HG03520 (cell line): ENCODE data around the gene DHRS2.

Experiments used
- ATAC-seq: cut with Tn5 transposase; IDR thresholded peaks from one replicate; pipeline ENCODE4 v1.9.1; 2021; ENCODE audit warnings: mild to moderate bottlenecking, moderate library complexity; ENCODE audit not compliant: unreplicated experiment

The DHRS2 gene

DNA sequence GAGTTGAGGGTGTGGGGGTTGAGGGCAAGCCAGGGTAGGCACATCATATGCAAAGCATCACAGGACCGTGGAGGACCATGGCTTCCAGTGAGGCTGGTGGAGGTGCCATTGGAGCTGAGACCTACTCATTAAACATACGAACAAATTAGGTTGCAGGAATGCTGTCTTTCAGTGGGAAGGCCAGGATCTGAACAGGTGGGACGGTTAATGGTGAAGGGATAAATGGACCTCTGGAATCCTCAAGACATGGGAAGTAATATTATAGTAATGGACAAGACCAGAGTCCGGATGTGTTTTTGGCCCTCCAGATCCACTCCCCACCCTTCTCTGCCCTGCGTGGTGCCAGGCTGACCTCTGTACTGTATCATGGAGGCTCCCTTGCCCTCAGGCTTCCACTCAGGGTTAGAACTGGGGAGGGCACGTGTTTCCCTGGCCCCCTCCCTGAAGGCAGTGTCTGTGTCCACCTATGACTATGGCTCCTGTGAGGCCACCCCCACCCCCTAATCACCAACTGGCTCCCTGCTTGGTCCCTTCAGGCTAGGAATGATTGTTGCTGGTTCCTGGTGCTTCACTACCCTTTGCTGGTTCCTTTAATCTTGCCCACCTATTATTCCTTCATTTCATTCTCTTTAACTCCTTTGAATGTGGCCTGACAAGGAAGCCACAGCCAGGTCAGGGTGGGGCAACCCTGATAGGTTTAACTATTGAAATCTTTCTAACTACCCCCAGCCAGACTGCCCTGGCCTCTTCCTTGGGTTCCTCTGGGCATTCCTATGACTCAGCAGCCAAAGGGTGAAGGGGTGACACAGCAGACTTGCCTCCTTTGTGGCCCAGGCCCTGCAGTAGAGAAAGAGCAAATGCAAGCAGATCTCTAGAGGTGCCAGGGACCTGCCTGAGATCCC lies 10.7 kb downstream of the DHRS2 start:
- ATAC-seq = no peak

DNA sequence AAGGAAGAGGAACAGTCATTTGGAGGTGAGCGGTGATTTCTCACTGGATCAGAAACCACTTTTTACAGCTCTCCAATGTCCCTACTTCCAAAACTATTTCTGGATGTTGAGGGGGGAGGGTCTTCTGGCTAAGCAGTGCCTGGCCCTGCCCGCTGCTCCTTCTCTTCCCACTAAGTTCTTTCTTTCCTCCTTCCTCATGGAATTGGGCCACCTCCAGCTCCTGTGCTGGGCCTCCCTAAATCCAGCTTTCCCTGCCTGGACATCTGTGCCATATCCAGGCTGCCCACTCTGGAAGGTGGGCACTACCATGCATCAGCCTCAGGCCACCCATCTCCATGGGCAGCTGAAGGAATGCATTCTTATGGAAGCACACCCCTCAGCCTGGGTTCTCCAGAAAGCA lies 11.5 kb downstream of the DHRS2 start:
- ATAC-seq = no peak

DNA sequence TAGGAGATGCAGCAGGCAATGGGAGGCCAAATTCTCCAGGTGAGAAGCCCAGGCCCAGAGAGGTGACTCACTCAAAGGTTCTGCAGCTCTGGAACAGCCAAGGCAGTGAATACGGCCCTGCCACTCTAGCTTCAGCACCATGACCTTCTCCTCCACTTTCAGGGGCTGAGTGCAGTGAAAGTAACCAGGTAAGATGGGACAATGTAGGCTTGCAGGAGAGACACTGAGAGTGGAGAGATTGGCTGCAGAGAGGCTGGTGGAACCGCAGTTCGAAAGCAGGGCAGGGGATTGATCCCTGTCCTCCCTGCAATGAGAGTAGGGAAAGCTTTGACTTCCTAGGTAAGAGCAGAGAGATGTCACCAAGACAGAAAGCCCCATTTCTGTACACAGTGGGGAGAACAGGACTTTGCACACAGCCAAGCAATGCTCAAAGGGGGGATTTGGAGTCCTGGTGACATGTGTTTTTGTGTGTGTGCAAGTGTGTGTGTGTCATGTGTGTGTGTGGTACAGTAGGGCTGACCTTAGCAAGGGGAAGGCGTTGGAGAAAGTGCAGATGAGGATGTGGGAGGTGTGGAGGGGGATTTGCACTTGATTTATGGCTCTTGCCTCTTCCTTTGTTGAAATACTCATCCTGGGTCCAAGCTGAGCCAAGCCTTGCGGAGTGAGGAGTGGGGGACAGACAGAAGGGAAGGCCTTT lies 12.7 kb downstream of the DHRS2 start:
- no peak for ATAC-seq

DNA sequence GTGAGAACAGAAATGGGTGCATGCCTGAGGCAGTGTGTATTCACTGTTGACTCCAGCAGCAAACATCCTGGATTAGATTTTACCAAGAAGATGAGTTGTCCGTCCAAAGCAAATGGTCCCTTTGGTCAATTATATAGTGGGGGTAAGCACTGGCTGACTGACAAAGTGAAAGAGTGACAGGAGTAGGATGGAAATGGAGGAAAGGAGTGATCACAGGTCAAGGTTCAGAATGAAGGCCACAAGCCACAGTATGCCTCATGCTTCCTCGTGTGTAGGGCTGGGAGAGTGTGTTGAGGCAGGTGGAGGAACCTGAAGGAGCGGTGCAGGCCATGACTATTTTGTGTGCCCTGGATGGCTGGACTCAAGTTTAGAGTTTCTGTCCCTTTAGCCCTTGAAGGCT lies 14.3 kb downstream of the DHRS2 start:
- no peak for ATAC-seq

DNA sequence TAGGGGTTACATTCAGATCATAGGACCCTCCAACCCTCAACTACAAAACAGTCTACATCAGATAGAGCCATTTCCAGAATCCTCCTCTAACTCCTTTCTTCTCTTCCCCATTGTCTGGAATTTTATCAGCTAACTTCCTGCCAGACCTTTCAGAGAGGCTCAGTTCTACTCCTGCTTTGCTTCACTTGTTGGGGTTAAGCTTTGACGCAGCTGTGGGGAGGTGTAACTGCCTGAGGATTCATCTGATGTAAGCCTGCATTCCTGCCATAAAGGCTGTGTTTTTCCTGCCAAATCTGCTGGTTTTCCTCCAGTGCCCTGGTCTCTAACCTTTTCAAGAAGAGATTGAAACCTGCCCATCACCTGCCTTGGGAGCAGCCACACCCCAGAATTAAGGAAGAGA lies 16.9 kb downstream of the DHRS2 start:
- ATAC-seq = no peak

DNA sequence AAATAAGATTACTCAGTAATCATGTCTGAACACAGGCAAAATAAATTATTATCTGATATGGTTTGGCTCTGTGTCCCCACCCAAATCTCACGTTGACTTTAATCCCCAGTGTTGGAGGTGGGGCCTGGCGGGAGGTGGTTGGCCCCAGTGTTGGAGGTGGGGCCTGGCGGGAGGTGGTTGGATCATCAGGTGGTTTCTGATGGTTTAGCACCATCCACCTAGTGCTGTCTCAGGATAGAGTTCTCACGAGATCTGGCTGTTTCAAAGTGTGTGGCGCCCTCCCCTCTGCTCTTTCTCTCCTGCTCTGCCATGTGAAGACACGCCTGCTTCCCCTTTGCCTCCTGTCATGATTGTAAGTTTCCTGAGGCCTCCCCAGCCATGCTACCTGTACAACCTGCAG lies 18.1 kb downstream of the DHRS2 start:
- ATAC-seq = no peak

DNA sequence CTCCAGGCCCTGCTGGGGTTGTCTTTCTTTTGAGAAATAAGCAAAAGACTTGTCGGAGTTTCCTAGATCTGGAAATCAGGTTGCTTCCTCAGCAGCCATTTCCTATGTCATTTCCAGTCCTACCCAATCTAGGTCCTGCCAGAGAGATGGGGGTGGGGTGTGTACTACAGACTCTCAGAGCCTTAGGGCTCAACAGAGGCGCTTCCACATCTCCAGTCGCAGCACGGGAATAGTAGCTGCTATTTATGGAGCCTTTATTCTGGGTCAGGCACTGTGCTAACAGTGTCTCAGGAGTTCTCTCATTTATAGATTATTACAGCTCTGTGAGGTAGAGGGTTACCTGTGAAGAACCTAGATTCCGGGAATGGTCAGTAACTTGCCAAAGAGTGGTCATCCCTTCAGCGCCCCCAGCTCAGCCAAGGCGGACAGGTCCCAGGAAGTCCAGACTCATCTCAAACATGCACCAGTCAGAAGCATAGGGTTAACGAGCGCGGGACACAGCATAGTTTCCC lies 21.9 kb downstream of the DHRS2 start:
- no peak for ATAC-seq

DNA sequence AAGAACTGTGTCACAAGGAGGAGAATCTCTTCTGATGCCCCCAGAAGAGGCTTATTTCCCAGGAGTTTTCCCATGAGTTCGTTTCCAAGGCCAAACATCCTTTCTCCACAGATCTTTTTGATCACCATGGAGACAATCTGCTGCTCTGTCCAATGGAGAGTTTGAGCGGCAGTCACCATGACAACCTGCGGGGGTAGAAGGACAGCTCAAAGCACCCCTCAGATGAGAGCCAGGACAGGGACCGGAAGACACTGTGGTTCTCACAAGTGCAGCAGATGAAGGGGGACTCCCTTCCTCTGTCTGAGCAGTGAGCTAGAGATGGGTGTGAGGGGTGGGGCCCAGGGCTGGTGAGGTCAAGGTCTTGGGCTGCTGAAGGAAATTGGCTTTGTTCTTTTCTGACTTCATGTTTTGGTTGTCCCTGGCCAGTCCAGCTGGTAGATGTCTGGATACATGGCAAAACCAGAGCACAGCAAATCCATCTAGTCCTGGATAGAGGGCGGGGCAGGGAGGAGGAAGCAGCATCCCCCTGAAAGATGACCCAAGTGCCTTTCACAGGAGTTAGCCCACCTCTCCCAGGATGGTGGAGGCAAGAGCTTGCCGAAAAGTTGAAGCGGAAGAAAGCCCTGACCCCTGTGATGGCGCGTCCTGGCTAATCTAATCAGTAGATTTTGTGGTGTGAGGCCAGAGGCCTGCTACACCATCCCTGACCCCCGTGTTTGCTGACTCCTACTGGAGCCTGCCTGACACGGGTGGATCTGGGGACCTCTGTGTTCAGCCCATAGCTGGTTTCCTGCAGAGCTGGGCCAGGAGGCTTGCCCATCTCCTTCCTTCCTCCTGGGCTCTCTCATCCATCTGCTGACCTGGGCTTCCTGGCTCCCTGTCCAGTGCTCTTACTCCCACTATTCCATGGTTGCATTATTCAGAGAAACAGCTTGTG lies 24.4 kb downstream of the DHRS2 start:
- ATAC-seq = peak; percentile 64

DNA sequence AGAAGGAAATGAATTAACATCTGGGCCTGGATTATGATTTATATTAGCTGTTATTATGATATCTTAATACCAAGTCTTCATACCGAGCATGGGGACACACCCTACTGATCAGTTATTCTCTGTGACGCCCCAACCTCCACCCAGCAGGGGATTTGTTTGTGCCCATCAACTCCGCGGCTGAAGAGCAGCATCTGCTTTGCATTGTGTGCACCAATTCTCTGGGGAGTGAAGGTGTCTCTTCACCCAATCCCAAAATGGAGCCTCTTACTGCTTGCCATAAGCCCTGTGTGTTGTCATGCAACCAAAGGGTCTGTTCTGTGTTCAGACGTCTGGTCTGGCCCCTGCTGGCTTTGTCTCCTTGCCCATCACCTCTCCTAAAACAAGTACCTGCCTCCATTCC lies 25.4 kb downstream of the DHRS2 start:
- ATAC-seq = no peak

DNA sequence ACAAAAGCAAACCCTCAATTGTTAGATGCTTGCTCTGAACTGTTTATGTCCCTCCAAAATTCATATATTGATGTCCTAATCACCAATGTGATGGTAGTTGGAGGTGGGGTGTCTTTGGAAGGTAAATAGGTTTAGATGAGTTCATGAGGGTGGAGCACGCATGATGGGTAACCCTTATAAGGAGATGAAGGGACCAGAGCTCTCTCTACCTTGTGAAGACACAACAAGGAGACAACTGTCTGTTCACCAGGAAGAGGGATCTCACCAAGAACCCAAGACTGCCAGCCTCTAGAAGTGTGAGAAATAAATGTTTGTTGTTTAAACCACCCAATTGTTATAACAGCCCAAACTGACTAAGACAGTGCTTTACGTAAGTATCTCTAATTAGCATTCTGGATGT lies 27.0 kb downstream of the DHRS2 start:
- ATAC-seq = no peak

DNA sequence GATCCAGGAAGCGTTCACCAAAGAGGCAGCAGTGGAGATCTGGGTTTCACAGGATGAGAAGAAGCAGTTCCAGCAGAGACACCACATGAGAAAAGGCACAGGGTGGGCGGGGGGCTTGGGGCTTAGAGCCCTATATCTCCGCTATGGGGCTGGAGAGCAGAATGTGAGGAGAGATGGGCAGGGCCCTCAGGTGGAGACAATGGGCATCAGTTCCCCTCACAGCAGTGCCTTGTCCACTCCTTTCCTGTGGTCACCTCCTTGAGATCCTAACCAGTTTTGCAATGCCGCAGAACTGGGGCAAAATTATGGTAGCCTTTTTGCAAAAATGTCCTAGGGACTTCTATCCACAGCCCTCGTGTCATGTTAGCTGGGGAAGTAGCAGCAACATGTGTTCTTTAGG lies 27.5 kb downstream of the DHRS2 start:
- ATAC-seq = no peak

DNA sequence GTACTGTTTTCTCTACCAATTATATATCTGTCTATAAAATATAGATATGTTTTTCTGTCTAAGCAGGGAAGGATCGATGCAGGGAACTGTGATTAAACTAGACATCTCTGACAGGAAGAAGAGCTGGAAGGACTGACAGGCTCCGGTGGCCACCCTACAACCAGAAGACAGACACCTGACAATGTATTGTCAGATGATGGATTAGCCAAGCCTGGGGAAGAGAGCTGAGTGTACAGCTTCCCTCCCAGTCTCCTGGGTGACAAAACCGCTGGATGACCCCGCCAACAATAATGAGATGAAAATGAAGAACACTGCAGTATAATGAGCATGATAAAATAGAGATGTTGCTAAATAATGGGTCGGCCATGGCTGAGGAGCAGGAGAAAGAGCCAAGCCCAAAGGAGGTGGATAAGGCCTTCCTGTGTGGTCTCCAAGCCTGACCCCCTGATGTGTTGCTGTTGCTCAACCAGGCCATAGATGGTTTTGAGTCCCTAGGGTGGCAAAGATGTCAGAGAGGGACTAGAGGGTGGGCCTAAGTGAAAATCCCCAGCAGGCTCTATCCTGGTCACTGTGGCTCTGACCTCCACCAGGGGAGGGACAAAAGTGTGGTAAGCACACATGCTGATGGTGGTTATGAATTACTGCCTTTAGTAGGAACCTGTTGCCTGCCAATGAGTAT lies 28.2 kb downstream of the DHRS2 start:
- no peak for ATAC-seq

DNA sequence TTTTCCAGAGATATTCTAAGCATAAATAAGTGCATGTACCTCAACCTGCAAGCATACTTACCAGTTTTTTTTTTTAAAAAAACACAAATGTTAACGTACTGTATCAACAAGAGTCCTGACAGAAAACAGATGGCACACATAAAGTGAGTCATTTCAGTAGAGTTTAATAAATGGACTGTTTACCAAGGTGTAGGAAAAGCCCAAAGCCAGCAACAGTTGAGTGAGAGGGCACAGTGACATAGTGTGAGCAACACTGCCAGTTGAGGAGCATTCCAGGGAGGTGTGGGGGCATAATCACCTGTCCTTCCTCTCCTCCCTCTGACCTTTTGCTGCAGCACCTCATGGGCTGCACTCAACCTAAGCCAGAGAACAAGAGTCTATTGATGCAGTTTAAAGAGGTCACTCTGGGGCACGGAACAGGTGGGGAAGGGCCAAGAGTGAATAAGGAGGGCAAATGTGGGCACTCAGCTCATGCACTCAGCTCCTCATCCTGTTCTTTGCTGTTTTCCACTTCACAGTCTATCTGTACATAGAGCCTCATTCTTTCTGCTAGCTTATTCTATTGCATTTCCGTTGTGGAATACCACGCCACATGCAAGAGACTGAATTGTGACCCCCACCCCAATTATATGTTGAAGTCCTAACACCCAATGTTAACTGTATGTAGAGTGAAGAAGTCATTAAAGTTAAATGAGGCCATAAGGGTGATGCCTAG lies 29.3 kb downstream of the DHRS2 start:
- ATAC-seq = no peak

DNA sequence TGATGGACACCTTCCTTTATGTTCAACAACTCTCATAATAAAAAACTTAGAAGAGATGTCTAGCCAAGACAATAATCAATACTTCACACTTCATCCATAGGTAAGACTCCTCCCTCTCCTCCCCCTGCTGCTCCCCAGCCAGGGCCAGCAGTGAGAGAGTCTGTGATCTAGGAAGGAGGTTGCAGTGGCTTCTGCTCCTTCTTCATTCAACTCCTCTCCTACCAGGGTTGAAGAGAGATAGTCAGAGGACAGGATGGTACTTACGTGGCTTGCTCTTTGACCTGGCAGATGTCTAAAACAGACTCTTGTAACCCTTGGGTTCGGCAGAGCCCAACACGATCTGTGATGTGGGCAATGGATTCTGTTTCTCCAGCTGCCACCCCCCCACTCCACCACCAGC lies 31.0 kb downstream of the DHRS2 start:
- no peak for ATAC-seq

DNA sequence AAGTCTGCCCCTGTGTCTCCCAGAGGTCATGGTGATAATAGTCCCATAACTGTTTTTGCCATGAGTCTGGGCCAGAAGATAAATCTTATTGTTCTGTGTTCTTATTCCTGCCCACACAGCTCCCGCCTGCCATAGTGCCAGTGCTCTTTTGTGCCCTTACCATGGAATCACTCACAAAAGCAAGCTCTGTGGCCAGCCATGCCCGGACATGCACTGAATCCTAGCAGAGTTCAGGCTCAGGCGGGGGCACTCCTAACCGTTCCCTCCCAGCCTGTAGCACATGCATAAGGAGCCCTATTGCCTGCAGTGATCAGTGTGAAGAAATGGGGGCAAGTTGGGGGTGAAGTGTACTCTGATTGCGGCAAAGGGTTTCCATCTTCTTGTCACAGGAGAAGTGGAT lies 33.3 kb downstream of the DHRS2 start:
- no peak for ATAC-seq

DNA sequence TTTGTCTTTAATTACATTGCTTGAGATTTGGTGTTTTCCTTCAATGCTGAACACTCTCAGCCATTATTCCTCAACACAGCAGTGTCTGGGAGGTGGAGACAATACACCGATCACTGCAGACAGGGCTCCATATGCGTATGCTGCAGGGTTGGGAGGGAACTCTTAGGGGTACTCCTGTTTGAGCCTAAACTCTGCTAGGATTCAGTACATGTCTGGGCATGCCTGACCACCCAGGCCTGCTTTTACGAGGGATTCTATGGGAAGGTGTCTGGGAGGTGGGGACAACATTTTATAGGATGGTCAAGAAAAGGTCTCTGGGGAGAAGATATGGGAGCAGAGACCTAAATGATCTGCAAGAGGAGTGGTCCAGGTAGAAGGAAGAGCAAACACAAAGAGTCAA lies 34.3 kb downstream of the DHRS2 start:
- no peak for ATAC-seq

DNA sequence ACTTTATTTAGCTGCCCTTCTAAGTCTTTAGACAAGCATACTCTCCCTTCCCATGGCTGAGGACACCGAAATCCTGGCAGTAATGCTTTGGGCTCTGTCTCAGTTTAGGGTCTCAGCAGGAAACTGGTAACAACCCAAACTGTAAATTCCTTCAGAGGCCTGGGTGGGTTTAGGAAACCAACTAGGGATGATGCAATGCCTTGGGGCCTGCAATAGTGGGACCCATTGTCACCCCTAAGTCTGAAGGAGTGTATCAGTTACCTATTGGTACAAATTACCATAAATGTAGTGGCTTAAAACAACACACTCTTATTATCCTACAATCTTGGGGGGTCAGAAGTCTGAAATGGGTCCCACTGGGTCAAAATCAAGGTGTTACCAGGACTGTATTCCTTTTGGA lies 36.0 kb downstream of the DHRS2 start:
- ATAC-seq = no peak

DNA sequence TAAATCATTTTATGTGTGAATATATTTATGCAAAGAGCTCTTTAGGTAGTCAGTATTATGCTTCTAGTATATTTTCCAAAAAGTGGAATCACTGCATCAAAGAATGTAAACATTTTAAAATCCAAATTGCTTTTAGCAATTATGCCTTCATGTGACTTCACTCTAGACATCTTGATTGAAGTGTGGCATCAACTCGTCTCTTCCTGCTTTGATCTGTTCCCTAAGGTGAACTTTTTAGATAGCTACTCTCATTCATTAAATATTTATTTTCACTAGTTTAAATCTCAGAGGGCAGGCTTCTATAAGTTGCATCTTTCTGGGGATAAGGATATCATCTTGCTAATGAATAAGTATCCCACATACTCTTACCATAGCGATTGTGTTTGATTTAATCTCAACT lies 39.2 kb downstream of the DHRS2 start:
- no peak for ATAC-seq

DNA sequence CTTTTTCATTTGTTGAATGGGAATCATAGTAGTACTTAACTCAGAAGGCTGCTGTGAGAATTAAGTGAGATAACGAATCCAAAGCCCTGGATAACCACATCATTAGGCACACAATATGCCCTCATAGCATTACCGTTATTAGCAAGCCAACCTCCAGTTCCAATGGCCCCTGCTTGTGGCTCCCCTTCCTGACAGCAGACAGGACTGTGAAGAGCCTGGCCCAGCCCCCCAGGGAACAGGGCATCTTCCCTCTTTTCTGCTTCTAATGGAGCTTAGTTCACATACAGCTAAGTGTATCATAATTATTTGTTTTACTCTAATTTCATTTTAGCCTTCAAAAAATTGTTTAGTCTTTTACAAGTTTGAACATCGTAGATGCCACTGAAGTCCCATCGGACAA lies 39.7 kb downstream of the DHRS2 start:
- no peak for ATAC-seq

DNA sequence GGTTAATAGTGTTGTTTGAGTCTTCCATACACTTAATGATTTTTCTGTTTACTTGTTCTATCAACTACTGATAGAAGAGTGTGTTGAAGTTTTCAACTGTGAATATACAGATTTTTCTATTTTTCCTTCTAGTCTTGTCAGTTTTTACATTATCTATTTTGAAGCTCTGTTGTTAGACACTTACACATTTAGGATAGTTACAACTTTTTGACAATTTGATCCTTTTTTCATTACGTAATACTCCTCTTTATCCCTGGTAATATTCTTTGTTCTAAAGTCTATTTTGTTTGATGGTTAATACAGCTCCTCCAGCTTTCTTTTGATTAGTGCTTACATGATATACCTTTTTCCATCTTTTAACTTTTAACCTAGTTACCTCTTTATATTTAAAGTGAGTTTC lies 45.2 kb downstream of the DHRS2 start:
- ATAC-seq = no peak
